GM21528 (cell line): Measurements from ENCODE around the gene ZBTB7C.
A peak's percentile ranks its signal among the peaks of the same experiment; 100 is the strongest.
"Not testable (repeated sequence)": the region's sequence is repeated elsewhere in the genome, so short reads cannot be mapped to it uniquely, and the experiment has no call there.

Experiments used
- ATAC-seq: cut with Tn5 transposase; IDR thresholded peaks from one replicate; pipeline ENCODE4 v1.9.1; 2021; ENCODE audit warnings: mild to moderate bottlenecking, moderate library complexity; ENCODE audit not compliant: unreplicated experiment, low FRiP score

Gene ZBTB7C

DNA sequence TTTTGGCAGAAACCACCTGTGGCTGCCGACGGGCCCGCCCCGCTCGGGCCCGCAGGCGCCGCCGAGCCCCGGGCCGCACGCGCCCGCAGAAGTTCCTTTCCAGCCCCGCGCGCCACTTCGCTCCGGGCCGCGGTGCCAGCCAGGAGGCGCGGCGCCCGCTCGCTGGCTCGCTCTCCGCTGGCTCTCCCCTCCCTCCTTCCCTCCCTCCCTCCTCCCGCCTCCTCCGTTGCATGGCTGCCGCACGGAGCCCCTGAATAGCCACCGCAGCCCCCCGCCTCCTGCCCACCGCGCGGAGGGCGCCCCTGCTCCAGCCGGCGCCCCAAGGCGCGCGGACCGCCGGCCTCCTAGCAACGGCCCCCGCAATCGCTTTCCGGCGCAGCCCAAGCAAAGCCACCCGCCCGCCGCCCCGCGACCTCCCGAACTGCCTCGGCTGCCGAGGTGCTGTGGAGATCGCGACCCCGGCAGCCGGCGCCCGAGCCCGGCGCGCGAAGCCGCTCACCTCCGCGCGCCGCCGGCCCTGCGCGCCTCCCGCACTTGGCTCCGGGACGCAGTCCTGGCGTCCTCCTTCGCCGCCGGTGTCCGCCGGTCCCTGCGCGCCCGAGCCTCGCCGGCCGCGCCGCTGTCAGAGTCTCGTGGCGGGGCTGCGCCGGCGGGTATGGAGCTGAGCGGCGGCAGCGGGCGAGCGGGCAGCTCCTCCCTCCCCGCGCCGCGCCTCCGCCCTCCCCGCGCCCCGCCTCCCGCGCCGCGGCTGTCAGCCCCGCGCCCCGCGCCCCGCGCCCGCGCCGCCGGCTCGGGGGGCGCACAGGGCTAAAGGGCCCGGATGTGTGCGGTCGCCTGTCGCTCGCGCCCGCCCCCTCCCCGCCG, at the start of gene ZBTB7C:
ZBTB7C (minus strand) TSS at position 657 of the 864 bp plus-strand sequence.
- no peak for ATAC-seq

- no peak for ATAC-seq
Measured at GRCh38 chr18:48456838-48457237, 47.7 kb upstream of the ZBTB7C start.

DNA sequence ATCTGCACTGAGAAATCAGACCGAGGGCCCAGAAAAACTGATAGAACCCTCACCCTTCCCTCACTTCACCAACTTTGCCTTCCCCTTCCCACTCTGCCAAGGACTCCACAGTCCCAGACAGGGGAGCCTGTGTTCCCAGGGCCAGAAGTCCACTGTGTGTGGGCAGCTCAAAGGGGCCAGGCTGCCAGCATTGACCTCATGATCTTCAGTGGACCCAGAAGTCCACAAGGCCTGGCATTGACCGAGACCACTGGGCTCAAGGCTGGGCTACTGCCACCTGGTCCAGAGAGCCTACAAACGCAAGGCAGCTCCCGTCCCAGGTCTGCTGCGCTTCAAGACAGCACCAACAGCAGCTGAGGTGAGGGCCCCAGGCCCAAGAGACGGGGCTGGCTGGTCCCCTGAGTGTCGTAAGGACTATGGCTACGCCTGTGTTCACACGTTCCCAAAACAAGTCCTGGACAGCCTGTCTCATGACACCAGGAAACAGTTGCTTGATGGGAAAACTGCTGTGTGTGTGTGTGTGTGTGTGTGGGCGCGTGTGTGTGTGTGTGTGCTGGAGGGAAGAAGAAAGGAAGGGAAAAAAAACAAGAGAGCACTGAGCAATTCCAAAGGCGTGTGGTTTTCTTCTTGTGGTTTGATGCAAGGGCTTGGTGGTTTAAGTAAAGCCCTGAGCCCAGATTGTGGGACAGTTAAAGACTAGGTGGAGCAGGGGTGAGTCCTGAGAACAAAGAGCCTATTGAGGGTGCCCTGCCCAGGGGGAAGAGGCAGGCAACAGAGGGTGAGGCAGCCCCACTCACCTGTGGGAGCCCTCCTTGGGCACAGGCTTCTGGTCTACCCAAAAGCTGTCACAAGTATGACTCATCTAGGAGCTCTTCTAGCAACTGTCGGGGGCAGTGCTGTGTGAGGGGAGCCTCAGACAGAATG, 46.6 kb upstream of the ZBTB7C start:
- no peak for ATAC-seq

DNA sequence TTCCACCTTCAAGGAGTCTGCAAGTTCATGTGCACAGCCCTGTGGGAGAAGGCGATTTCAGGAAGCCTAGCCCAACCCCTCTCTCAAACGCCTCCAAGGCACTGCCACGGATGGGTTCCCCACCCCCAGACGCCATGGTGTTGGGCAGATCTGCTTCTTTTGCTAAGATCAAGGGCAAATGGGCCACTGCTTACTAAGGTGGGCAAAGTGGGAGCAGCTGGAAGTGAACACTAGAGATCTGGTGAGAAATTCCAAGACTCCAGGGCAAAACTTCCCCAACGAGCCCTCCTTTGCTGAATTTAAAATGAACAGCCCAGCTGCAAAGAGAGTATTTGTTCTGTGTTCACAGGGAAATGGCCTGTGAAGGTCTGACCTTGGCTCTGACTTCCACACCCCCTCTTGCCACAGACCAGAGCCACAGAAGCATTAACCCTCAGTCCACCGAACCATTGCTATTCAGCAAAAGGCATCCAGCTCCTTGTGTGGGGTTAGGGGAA, 45.1 kb upstream of the ZBTB7C start:
- ATAC-seq: no peak

DNA sequence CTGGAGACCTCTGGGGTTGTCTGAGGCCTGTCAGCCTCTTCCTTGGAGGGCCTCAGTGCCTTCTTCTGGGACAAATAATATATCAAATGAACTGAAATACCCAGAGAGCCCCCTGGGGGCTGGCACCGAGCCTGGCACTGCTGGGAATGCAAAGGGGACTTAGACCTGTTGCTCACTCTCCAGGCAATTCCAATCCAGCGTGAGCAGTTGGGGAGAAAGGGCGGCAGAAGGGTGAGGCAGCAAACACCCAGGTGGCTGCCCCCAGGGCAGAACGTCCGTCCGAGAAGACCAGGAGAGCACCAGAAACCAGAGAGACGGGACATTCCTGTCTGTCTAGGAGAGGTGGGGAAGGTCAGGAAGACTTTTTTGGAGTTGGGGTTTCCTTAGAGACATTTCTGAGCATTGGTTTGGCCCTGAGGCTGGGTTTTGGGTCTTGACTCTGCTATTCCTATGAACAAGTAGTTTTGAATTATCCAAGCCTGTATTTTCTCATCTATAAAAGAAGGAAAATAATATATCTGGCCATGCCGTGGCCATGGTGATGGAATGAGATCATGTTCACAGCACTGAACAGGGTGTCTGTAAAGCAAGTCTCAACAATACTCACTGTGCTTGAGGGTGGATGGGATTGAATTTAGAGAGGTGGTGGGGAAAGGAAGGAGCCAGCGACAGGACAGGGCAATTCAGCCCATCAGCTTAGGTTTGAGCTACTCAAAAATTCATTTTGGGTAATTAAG, 44.3 kb upstream of the ZBTB7C start:
- no peak for ATAC-seq

DNA sequence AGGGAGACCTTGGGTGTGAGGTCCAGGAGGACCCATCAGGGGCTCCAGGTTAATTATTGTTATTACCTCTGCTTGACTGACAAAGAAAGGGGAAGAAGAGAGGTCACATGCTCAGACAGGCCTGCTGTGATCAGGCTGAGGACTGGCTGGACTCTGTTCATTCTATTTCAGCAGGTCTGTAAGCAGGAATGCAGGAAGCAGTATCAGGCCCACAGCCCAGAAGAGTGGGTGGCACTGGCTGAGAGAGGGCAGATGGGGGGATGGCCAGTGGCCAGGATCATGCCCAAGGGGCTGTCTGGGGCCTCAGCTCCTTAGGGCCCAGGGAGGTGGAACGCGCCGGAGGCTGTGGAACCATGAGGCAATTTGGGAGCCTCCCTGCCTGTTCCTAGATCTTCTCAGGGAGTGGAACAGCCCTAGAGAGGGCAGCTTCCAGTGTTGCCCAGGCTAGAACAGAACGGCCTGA, 43.7 kb upstream of the ZBTB7C start:
- no peak for ATAC-seq

DNA sequence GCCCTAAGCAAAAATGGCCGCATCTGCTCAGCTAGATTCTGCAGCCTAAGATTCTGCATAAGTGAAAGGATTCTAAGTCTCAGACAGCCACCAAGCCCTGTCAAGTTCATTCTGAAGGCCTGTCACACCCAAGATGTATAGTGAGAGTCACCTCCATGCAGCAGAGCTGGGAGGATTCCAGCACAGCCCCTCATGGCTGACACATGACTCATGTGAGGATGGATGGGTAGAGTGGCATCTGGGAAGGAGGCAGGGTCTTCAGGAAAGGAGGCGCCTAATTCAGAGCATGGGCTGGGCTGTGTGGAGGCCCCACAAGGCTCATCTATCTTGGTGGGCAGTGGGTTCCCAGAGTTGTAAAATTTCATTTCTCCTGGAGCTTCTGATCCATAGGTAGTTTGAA, 41.5 kb upstream of the ZBTB7C start:
- no peak for ATAC-seq

DNA sequence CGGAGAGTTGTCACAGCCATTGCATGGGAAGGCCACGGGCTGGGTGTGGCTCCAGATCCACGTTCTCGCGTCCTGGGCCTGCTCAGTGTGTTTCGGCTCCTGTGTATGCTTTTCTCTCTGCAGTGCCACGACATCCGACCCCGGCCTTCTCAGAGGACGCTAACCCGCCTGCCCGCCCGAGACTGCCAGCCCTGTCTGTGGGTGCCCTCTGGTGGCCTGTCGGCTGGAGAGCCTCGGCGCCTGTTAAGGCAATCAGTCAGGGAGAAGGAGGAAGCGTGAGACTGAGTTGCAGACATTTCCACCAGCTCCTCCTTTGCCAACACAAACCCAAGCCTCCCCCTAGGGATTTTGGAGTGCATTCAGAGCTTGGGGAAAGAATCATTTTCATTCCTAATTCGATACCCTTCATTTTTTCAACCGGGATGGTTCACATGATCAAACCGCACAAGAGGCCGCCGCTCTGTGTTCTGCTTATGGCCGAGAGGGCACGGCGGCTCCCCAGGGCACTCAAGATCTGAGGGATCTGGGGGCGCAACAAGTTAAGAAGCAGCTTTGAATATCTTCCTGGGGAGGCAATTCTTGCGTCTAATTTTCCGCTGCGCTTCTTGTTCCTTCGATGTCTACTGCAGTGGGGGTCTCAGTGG, 37.5 kb upstream of the ZBTB7C start:
- no peak for ATAC-seq

DNA sequence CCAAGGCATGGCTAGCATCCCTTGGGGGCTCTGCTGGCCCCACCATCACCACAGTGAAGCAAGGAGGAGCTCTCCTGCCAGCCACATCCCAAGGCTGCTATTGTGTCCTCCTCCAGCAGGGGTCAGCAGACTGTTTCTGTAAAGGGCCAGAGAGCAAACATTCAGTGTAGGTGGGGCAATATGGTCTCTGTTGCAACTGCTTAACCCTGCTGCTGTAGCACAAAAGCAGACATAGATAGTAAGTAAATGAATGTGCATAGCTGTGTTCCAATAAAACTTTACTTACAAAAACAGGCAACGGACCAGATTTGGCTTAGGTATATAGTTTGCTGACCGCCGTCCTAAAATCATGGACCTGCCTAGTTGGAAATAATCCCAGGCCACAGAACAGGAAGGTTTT, 36.4 kb upstream of the ZBTB7C start:
- ATAC-seq: peak; percentile 61

DNA sequence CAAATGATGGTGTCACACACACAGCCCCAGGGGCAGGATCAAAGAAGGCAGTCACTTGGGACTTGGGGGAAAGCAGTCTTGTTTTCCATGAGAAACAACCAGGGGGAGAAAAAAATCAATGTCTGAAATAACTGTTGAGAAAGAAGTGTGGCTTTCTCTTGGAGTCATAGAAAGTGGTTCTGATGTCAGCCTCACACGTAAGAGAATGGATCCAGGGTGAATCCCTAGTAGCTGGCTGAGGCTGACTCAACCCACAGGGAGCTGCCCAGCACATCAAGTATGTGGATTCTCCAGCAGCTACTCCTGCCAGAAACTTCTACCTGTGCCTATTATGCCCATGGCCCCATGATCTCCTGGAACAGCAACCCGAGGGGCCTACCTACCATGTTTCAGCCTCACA, 33.6 kb upstream of the ZBTB7C start:
- ATAC-seq: no peak

DNA sequence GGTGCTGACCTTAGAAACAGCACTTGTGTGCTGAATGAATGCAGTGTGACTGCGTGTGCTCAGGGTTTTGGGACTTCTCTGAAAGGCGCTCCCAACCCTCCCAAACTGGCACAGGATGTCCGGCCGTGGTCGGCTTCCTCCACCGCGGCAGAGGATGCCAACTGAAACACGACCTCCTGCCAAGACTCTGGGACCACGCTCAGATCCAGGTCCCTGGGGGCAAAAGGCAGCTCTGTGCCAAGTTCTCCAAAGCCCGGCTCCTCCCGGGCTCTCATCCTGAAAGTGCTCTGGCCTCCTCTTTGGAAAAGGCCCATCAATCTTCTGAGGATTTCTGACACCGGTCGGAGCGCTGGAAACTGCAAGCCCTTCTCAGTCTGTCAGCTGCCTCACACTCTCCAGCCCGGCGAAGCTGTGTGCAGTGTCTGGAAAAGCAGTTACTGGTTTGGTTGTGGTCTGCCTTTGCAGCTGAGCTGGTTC, 32.3 kb upstream of the ZBTB7C start:
- ATAC-seq: no peak

DNA sequence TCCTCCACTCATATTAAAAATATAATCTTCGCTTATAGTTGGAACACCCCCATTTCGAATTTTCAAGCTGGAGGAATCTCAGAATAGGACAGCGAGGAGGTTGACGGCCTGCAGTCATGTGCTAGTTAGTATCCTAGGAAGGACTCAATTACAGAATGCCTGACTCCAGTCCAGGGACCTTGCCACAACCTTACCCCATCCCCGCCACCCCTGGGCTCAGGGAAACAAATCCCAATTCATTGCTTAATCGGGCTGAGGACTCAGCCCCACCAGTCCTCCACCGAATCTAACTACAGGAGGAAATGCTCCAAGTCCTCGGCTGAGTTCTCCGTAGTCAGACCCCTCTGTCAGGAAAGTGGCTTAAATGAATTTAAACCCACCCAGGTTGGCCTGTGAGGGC, 31.7 kb upstream of the ZBTB7C start:
- ATAC-seq: no peak

DNA sequence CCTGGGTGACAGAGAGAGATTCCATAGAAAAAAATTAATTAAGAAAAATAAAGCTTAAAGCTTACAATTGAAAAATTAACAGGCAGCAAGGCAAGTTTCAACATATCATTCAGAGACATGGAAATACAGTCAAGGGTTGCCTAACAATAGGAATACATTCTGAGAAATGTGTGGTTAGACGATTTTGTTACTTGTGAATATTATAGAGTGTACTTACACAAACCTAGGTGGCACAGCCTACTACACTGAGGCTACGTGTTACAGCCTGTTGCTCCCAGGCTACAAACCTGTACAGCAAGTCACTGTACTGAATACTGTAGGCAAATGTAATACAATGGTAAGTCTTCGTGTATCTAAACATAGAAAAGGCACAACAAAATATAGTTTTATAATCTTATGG, 27.7 kb upstream of the ZBTB7C start:
- ATAC-seq: no peak

GRCh38 chr18:48434382-48434781, 25.2 kb upstream of the ZBTB7C start:
- not testable (repeated sequence) for ATAC-seq

- no peak for ATAC-seq
Measured at GRCh38 chr18:48433541-48433940, 24.4 kb upstream of the ZBTB7C start.

DNA sequence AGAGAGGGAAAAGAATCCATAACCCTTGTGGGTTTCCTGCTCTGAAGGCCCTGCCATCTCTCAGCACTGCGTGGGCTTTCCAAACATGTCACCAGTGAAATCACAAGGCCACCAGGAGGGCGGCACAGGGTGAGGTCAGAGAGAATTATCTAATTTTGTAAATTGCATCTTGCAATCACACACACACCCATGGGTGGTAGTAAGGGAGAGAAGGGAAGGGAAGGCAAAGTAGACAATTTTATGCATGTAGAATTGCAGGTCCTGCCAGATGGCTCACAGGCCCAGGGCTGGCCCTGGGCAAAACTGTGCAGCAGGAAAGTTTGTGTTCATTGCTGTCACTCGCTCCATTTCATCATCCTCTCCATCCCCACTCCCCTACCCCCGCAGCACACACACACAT, 21.0 kb upstream of the ZBTB7C start:
- ATAC-seq: no peak

GRCh38 chr18:48428475-48429177, 19.4 kb upstream of the ZBTB7C start:
- ATAC-seq: no peak

DNA sequence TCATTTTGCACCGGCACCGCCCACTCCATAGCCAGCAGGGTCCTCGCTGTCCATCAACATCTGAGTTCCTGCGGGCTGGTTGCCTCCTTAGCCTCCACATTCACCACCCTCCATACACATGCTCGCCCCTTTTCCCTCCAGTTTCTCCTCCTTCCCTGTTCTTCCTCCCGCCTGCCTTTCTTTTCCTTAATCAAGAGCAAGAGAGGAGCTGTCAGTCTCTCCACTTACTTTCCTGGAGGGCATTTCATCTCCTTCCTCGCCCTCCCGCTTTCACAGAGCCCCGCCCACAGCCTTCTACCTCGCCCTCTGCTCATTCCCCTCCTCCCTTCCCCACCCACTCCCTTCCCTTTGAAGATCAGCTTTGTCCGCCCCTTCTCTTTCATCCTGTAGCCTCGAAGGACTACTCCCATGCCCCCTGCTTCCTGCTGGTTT, 13.8 kb upstream of the ZBTB7C start:
- no peak for ATAC-seq
